Fibroblast of villous mesenchyme (primary cell): ENCODE data around the gene KRT82. TPM values are rescaled to one million over a fixed set of nuclear protein-coding genes. Genes with fewer than 3 reads are reported as not detected.

Source experiments
- DNase-seq: peaks from one replicate; pipeline ENCODE4 v3.0.0-alpha.2; 2010; ENCODE audit warnings: low read depth
- H3K4me3 ChIP-seq: 2 replicates; pipeline ENCODE4 v1.5.1; 2011; ENCODE audit warnings: low read depth, mild to moderate bottlenecking, low read length
- total RNA-seq: library from RNA; depleted of rRNA; stranded (reverse); fragments of >200 nt; gene quantifications from 2 replicates; pipeline ENCODE4 v1.2.3, GENCODE V29; 2012
- TF ChIP-seq, protein P1 (sequence below): IDR thresholded peaks from 2 replicates; pipeline ENCODE4 v1.5.1; 2012; ENCODE audit warnings: low read depth, mild to moderate bottlenecking, low read length; ENCODE audit not compliant: insufficient read depth

The KRT82 gene
- total RNA-seq, 1 donor, result not detected

DNA sequence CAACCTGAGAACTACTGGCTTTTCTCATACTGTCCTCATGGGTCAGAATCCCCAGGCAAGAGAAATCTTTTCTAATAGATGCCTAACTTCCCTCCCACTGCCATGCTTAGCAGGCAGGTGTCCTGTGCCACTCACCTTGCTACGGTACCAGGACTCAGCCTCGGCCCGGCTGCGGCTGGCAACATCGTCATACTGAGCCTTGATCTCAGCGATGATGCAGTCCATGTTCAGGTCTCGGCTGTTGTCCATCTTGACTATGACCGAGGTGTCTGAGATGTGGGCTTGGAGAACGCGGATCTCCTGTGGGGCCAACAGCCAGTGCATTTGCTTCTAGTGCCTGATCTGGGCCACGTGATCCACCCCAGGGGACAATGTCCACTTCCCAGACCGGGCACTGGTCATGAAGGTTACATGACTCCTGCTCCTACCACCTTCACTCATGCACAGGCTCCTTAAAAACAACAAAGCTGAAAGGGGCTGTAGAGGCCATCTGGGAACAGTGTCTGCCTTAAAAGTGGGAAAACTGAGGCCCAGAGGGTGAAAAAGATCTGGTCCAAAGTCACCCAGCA, 42.9 kb downstream of the KRT82 start:
- TF ChIP-seq, protein P1, sequence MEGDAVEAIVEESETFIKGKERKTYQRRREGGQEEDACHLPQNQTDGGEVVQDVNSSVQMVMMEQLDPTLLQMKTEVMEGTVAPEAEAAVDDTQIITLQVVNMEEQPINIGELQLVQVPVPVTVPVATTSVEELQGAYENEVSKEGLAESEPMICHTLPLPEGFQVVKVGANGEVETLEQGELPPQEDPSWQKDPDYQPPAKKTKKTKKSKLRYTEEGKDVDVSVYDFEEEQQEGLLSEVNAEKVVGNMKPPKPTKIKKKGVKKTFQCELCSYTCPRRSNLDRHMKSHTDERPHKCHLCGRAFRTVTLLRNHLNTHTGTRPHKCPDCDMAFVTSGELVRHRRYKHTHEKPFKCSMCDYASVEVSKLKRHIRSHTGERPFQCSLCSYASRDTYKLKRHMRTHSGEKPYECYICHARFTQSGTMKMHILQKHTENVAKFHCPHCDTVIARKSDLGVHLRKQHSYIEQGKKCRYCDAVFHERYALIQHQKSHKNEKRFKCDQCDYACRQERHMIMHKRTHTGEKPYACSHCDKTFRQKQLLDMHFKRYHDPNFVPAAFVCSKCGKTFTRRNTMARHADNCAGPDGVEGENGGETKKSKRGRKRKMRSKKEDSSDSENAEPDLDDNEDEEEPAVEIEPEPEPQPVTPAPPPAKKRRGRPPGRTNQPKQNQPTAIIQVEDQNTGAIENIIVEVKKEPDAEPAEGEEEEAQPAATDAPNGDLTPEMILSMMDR, result no peak
- no peak for DNase-seq
- H3K4me3 ChIP-seq, result no peak overlapping the region

GRCh38 chr12:52362118-52362726, 43.9 kb downstream of the KRT82 start:
- no peak for DNase-seq
- no peak overlapping the region for H3K4me3 ChIP-seq
- TF ChIP-seq, protein P1, result peak; percentile 22

- TF ChIP-seq, protein P1, result no peak
- DNase-seq, result no peak
- no peak overlapping the region for H3K4me3 ChIP-seq
These were observed 44.6 kb downstream of the KRT82 start for GRCh38 chr12:52361553-52361952.

GRCh38 chr12:52360663-52361271, 45.4 kb downstream of the KRT82 start:
- TF ChIP-seq, protein P1, result no peak
- DNase-seq, result no peak

GRCh38 chr12:52360106-52360662, 46.0 kb downstream of the KRT82 start:
- no peak overlapping the region for H3K4me3 ChIP-seq
- TF ChIP-seq, protein P1, result no peak
- no peak for DNase-seq

More at GRCh38 chr12:52360663-52361271, 45.4 kb downstream of the KRT82 start:
- H3K4me3 ChIP-seq, result no peak overlapping the region

- DNase-seq, result no peak
- H3K4me3 ChIP-seq, result no peak overlapping the region
- TF ChIP-seq, protein P1, result no peak
These were observed 46.5 kb downstream of the KRT82 start for GRCh38 chr12:52359621-52360061.
